Progenitor cell of endocrine pancreas (in vitro differentiated cells): Measurements from ENCODE around the gene BCOR. TPM values are rescaled to one million over a fixed set of nuclear protein-coding genes. Genes with fewer than 3 reads are reported as not detected.

Experiments used
- DNase-seq: peaks from one replicate; pipeline ENCODE4 v3.0.0; 2021; ENCODE audit warnings: low spot score; ENCODE audit not compliant: unreplicated experiment
- H3K27ac Mint-ChIP-seq: 2 replicates; pipeline ENCODE4 v1.8.0; 2021; ENCODE audit warnings: mild to moderate bottlenecking, moderate library complexity, mixed read lengths
- H3K27me3 Mint-ChIP-seq: 2 replicates; pipeline ENCODE4 v1.8.0; 2021; ENCODE audit warnings: mixed read lengths
- H3K36me3 Mint-ChIP-seq: 2 replicates; pipeline ENCODE4 v1.8.0; 2022; ENCODE audit warnings: mixed read lengths; ENCODE audit not compliant: insufficient read depth
- H3K4me1 Mint-ChIP-seq: 2 replicates; pipeline ENCODE4 v1.8.0; 2021; ENCODE audit warnings: low read depth, mixed read lengths
- H3K4me3 Mint-ChIP-seq: 2 replicates; pipeline ENCODE4 v1.8.0; 2021; ENCODE audit warnings: low read depth, mild to moderate bottlenecking, moderate library complexity, mixed read lengths
- H3K9me3 Mint-ChIP-seq: 2 replicates; pipeline ENCODE4 v1.8.0; 2021; ENCODE audit warnings: low read depth, mixed read lengths
- CTCF ChIP-seq: fragments of 200-600 bp; sonication (generic); IDR thresholded peaks from one replicate; pipeline ENCODE4 v1.5.0; 2021; ENCODE audit warnings: antibody characterized with exemption, mild to moderate bottlenecking; ENCODE audit not compliant: unreplicated experiment
- total RNA-seq: library from RNA; stranded (reverse); gene quantifications from 2 replicates; pipeline ENCODE4 v1.2.1, GENCODE V29; 2021

BCOR gene
- total RNA-seq, 1 donor from 2014 or later: 20.5 TPM

GRCh38 chrX:40047485-40047884 lies 50.3 kb downstream of the BCOR start:
- no peak overlapping the region for H3K4me3 Mint-ChIP-seq
- no peaks in the 10 kb centered on the region for H3K27me3 Mint-ChIP-seq
- H3K4me1 Mint-ChIP-seq: no peaks in the 10 kb centered on the region
- H3K9me3 Mint-ChIP-seq: peaks cover 49% of the 10 kb centered on the region
- DNase-seq: no peak
- no peak for TF ChIP-seq CTCF
- peaks cover 48% of the 10 kb centered on the region for H3K36me3 Mint-ChIP-seq
- no peak overlapping the region for H3K27ac Mint-ChIP-seq

- Mint-ChIP-seq H3K27me3 (no peaks in the 10 kb centered on the region), H3K36me3 (peaks cover 17% of the 10 kb centered on the region), H3K27ac (no peak overlapping the region), H3K4me3 (no peak overlapping the region), H3K9me3 (peaks cover 25% of the 10 kb centered on the region), H3K4me1 (no peaks in the 10 kb centered on the region)
- no peak for DNase-seq
- TF ChIP-seq CTCF: no peak
These were observed 53.9 kb downstream of the BCOR start for GRCh38 chrX:40043895-40044294.

GRCh38 chrX:40041915-40042314 lies 55.8 kb downstream of the BCOR start:
- H3K4me3 Mint-ChIP-seq: no peak overlapping the region
- H3K9me3 Mint-ChIP-seq: peaks cover 14% of the 10 kb centered on the region
- DNase-seq: no peak
- no peaks in the 10 kb centered on the region for H3K4me1 Mint-ChIP-seq
- no peaks in the 10 kb centered on the region for H3K27me3 Mint-ChIP-seq
- no peak for TF ChIP-seq CTCF
- H3K27ac Mint-ChIP-seq: no peak overlapping the region
- peaks cover 4% of the 10 kb centered on the region for H3K36me3 Mint-ChIP-seq

- H3K4me3 Mint-ChIP-seq: no peak overlapping the region
- H3K27ac Mint-ChIP-seq: no peak overlapping the region
- TF ChIP-seq CTCF: no peak
- peaks cover 2% of the 10 kb centered on the region for H3K36me3 Mint-ChIP-seq
- H3K4me1 Mint-ChIP-seq: no peaks in the 10 kb centered on the region
- DNase-seq: no peak
- no peaks in the 10 kb centered on the region for H3K27me3 Mint-ChIP-seq
- H3K9me3 Mint-ChIP-seq: peaks cover 11% of the 10 kb centered on the region
These were observed 56.9 kb downstream of the BCOR start for GRCh38 chrX:40040686-40041461.

- peaks cover 2% of the 10 kb centered on the region for H3K36me3 Mint-ChIP-seq
- no peak for DNase-seq
- TF ChIP-seq CTCF: no peak
- H3K4me1 Mint-ChIP-seq: no peaks in the 10 kb centered on the region
- H3K27me3 Mint-ChIP-seq: no peaks in the 10 kb centered on the region
- H3K27ac Mint-ChIP-seq: no peak overlapping the region
- H3K4me3 Mint-ChIP-seq: no peak overlapping the region
- peaks cover 11% of the 10 kb centered on the region for H3K9me3 Mint-ChIP-seq
These were observed 57.9 kb downstream of the BCOR start for GRCh38 chrX:40039887-40040286.
